Natural killer cell (primary cell): ENCODE data around the gene EXOC6B. TPM values are rescaled to one million over a fixed set of nuclear protein-coding genes. Genes with fewer than 3 reads are reported as not detected.

ENCODE experiments used
- ATAC-seq, 3 donors: fragments of 150-1000 bp in 2 of 3; fragments of 200-7000 bp in 1 of 3; cut with Tn5 transposase; 1 replicate in 1 of 3; 2 replicates in 2 of 3; pipeline ENCODE4 v1.10.0; 2021; ENCODE audit warnings: mild to moderate bottlenecking in 2 of 3, moderate library complexity in 2 of 3
- DNase-seq, 2 donors: peaks; one replicate each; pipeline versions ENCODE4 v3.0.0 to v3.0.0-alpha.2; 2013 to 2021; ENCODE audit warnings: mixed read lengths in 1 of 2
- H3K27ac ChIP-seq: one replicate; pipeline ENCODE4 v1.5.1; 2013; ENCODE audit warnings: mild to moderate bottlenecking, low read length
- H3K27me3 ChIP-seq: one replicate; pipeline ENCODE4 v1.6.1; 2013; ENCODE audit warnings: low read length; ENCODE audit not compliant: control insufficient read depth, insufficient read depth
- H3K36me3 ChIP-seq: one replicate; pipeline ENCODE4 v1.6.1; 2013; ENCODE audit warnings: low read length; ENCODE audit not compliant: control insufficient read depth, insufficient read depth
- H3K4me1 ChIP-seq: one replicate; pipeline ENCODE4 v1.6.1; 2013; ENCODE audit warnings: low read length; ENCODE audit not compliant: control insufficient read depth, insufficient read depth
- H3K4me3 ChIP-seq: one replicate; pipeline ENCODE4 v1.5.1; 2013; ENCODE audit warnings: low read length
- H3K9me3 ChIP-seq: one replicate; pipeline ENCODE4 v1.6.1; 2013; ENCODE audit warnings: low read length; ENCODE audit not compliant: control insufficient read depth, insufficient read depth
- H3K27ac Mint-ChIP-seq, 2 donors: one replicate each; pipeline ENCODE4 v1.8.0; 2022; ENCODE audit warnings: mild to moderate bottlenecking in 2 of 2, mixed read lengths in 2 of 2, moderate library complexity in 1 of 2
- H3K27me3 Mint-ChIP-seq, 2 donors: one replicate each; pipeline ENCODE4 v1.8.0; 2022; ENCODE audit warnings: low read depth in 2 of 2, mixed read lengths in 2 of 2
- H3K36me3 Mint-ChIP-seq: one replicate; pipeline ENCODE4 v1.8.0; 2022; ENCODE audit warnings: mixed read lengths
- H3K4me1 Mint-ChIP-seq, 2 donors: one replicate each; pipeline ENCODE4 v1.8.0; 2022; ENCODE audit warnings: mixed read lengths in 2 of 2
- H3K4me3 Mint-ChIP-seq: one replicate; pipeline ENCODE4 v1.8.0; 2022; ENCODE audit warnings: mild to moderate bottlenecking, moderate library complexity, mixed read lengths
- H3K9me3 Mint-ChIP-seq, 2 donors: one replicate each; pipeline ENCODE4 v1.8.0; 2022; ENCODE audit warnings: mixed read lengths in 2 of 2
- CTCF ChIP-seq: fragments of 200-600 bp; IDR thresholded peaks from one replicate; pipeline ENCODE4 v1.8.0; 2022; ENCODE audit warnings: antibody characterized with exemption
- WGBS: methylation state at CpG from one replicate; pipeline ENCODE4 v1.1.7; 2013; ENCODE audit warnings: missing lambda C conversion rate; ENCODE audit not compliant: insufficient coverage; 5-methylcytosine and 5-hydroxymethylcytosine counted together
- intact Hi-C: fragments of 100-400 bp; cut with micrococcal nuclease; formaldehyde crosslinking; loops from one replicate; pipeline ENCODE4 v1.14.2; 2022
- total RNA-seq, 4 donors: library from RNA; stranded (reverse); fragments of 120-200 nt in 1 of 4; gene quantifications; one replicate each; pipeline versions ENCODE4 v1.2.3 to v1.2.4, GENCODE V29; 2013 to 2022

Gene EXOC6B
- total RNA-seq, 3 donors from 2014 or later (not counting 1 experiment from before 2014, with no cell fraction given) = 16.6 to 17.2 (median 17.1) TPM

- H3K27ac Mint-ChIP-seq = no peak overlapping the region
- H3K27me3 Mint-ChIP-seq = no peaks in the 10 kb centered on the region
- no peaks in the 10 kb centered on the region for H3K27me3 ChIP-seq
- H3K27ac ChIP-seq = no peak overlapping the region
- peaks cover 16% of the 10 kb centered on the region for H3K36me3 Mint-ChIP-seq
- H3K4me1 ChIP-seq = no peaks in the 10 kb centered on the region
- ATAC-seq = no peak
- intact Hi-C loops = no loop called here
- TF ChIP-seq CTCF = no peak
- DNase-seq = no peak
- no peaks in the 10 kb centered on the region for H3K36me3 ChIP-seq
- peaks cover 5 to 7% of the 10 kb centered on the region in 2 donors for H3K9me3 Mint-ChIP-seq
- H3K9me3 ChIP-seq = no peaks in the 10 kb centered on the region
- 100% methylated on average over 1 of the region's 1 CpG for WGBS
- no peak overlapping the region for H3K4me3 Mint-ChIP-seq
- no peaks in the 10 kb centered on the region for H3K4me1 Mint-ChIP-seq
- H3K4me3 ChIP-seq = no peak overlapping the region
Observed at GRCh38 chr2:72254831-72255451, 570.9 kb downstream of the EXOC6B start.

- Histone ChIP-seq H3K27ac (no peak overlapping the region), H3K9me3 (no peaks in the 10 kb centered on the region), H3K27me3 (no peaks in the 10 kb centered on the region), H3K4me1 (peaks cover 3% of the 10 kb centered on the region), H3K4me3 (no peak overlapping the region), H3K36me3 (no peaks in the 10 kb centered on the region)
- H3K4me3 Mint-ChIP-seq = no peak overlapping the region
- DNase-seq = no peak
- intact Hi-C loops = no loop called here
- no peak for TF ChIP-seq CTCF
- H3K27ac Mint-ChIP-seq = no peak overlapping the region
- H3K9me3 Mint-ChIP-seq = no peaks in the 10 kb centered on the region
- H3K27me3 Mint-ChIP-seq = no peaks in the 10 kb centered on the region
- no peaks in the 10 kb centered on the region for H3K36me3 Mint-ChIP-seq
- peaks cover 12 to 13% of the 10 kb centered on the region in 2 donors for H3K4me1 Mint-ChIP-seq
- no peak for ATAC-seq
Observed at GRCh38 chr2:72238311-72238710, 587.5 kb downstream of the EXOC6B start.

GRCh38 chr2:72237549-72237948 lies 588.3 kb downstream of the EXOC6B start:
- ATAC-seq (no peak), DNase-seq (no peak)
- Mint-ChIP-seq H3K36me3 (no peaks in the 10 kb centered on the region), H3K4me3 (no peak overlapping the region), H3K9me3 (no peaks in the 10 kb centered on the region), H3K27me3 (no peaks in the 10 kb centered on the region), H3K4me1 (peaks cover 12 to 13% of the 10 kb centered on the region in 2 donors), H3K27ac (no peak overlapping the region)
- Histone ChIP-seq H3K36me3 (no peaks in the 10 kb centered on the region), H3K27ac (no peak overlapping the region), H3K4me3 (no peak overlapping the region), H3K27me3 (no peaks in the 10 kb centered on the region), H3K9me3 (no peaks in the 10 kb centered on the region), H3K4me1 (peaks cover 3% of the 10 kb centered on the region)
- WGBS = 87% methylated on average over 2 of the region's 2 CpGs
- no peak for TF ChIP-seq CTCF
- intact Hi-C loops = no loop called here

GRCh38 chr2:72236445-72237067 lies 589.3 kb downstream of the EXOC6B start:
- no peak for DNase-seq
- TF ChIP-seq CTCF = no peak
- H3K36me3 Mint-ChIP-seq = no peaks in the 10 kb centered on the region

More at GRCh38 chr2:72236445-72237067, 589.3 kb downstream of the EXOC6B start:
- ATAC-seq = no peak
- intact Hi-C loops = no loop called here
- Mint-ChIP-seq H3K4me1 (peaks cover 11% of the 10 kb centered on the region in 2 donors), H3K27ac (no peak overlapping the region), H3K4me3 (no peak overlapping the region), H3K27me3 (no peaks in the 10 kb centered on the region), H3K9me3 (no peaks in the 10 kb centered on the region)
- Histone ChIP-seq H3K4me3 (no peak overlapping the region), H3K27ac (no peak overlapping the region), H3K4me1 (no peaks in the 10 kb centered on the region), H3K36me3 (no peaks in the 10 kb centered on the region), H3K27me3 (no peaks in the 10 kb centered on the region), H3K9me3 (no peaks in the 10 kb centered on the region)
- 100% methylated on average over 2 of the region's 3 CpGs for WGBS
